HG03378 (cell line): ENCODE results near the gene SUPT3H.

Experiments used
- ATAC-seq: cut with Tn5 transposase; IDR thresholded peaks from one replicate; pipeline ENCODE4 v1.9.1; 2021; ENCODE audit warnings: mild to moderate bottlenecking, moderate library complexity; ENCODE audit not compliant: unreplicated experiment

Gene SUPT3H

GRCh38 chr6:45394586-45395095 lies 16.9 kb upstream of the SUPT3H start:
- ATAC-seq = no peak

GRCh38 chr6:45388328-45388727 lies 10.6 kb upstream of the SUPT3H start:
- ATAC-seq = no peak

GRCh38 chr6:45387236-45387635 lies 9.5 kb upstream of the SUPT3H start:
- no peak for ATAC-seq

- ATAC-seq = no peak
These were observed 8.8 kb upstream of the SUPT3H start for GRCh38 chr6:45386501-45386900.

GRCh38 chr6:45382391-45382790 lies 4.7 kb upstream of the SUPT3H start:
- no peak for ATAC-seq

GRCh38 chr6:45378334-45378926 lies 696 bp upstream of the SUPT3H start:
- peak; percentile 27 for ATAC-seq

- peak; percentile 20 for ATAC-seq
These were observed 636 bp downstream of the SUPT3H start for GRCh38 chr6:45377043-45377553.

- ATAC-seq = no peak
These were observed 1.3 kb downstream of the SUPT3H start for GRCh38 chr6:45376310-45377042.

GRCh38 chr6:45375449-45375848 lies 2.3 kb downstream of the SUPT3H start:
- ATAC-seq = no peak

GRCh38 chr6:45371924-45372573 lies 5.7 kb downstream of the SUPT3H start:
- ATAC-seq = no peak

GRCh38 chr6:45369870-45370269 lies 7.9 kb downstream of the SUPT3H start:
- ATAC-seq = no peak

- no peak for ATAC-seq
These were observed 9.7 kb downstream of the SUPT3H start for GRCh38 chr6:45367999-45368398.

- ATAC-seq = no peak
These were observed 11.2 kb downstream of the SUPT3H start for GRCh38 chr6:45366534-45366933.

- ATAC-seq = no peak
These were observed 12.7 kb downstream of the SUPT3H start for GRCh38 chr6:45365036-45365435.

- ATAC-seq = no peak
These were observed 13.3 kb downstream of the SUPT3H start for GRCh38 chr6:45364466-45364865.

GRCh38 chr6:45353654-45354053 lies 24.1 kb downstream of the SUPT3H start:
- no peak for ATAC-seq

GRCh38 chr6:45351667-45352066 lies 26.1 kb downstream of the SUPT3H start:
- no peak for ATAC-seq

GRCh38 chr6:45351076-45351475 lies 26.7 kb downstream of the SUPT3H start:
- no peak for ATAC-seq

- no peak for ATAC-seq
These were observed 27.5 kb downstream of the SUPT3H start for GRCh38 chr6:45350186-45350710.

GRCh38 chr6:45344900-45345299 lies 32.8 kb downstream of the SUPT3H start:
- ATAC-seq = no peak

GRCh38 chr6:45328523-45328922 lies 49.2 kb downstream of the SUPT3H start:
- ATAC-seq = no peak
